GM12878 (cell line): ENCODE results near the gene SPATA25.

Experiments used
- POLR2A ChIP-seq: IDR thresholded peaks from 2 replicates; pipeline ENCODE4 v1.6.1; 2011; ENCODE audit warnings: low read depth, mild to moderate bottlenecking, low read length
- SP1 ChIP-seq: IDR thresholded peaks from one replicate; pipeline ENCODE4 v1.6.1; 2011; ENCODE audit warnings: low read depth, low read length
- TF ChIP-seq, protein P1 (sequence below): fragments of 450-650 bp; formaldehyde crosslinking; IDR thresholded peaks from 2 replicates; pipeline ENCODE4 v1.5.0; 2022; ENCODE audit warnings: mild to moderate bottlenecking, missing genetic modification characterization

DNA sequence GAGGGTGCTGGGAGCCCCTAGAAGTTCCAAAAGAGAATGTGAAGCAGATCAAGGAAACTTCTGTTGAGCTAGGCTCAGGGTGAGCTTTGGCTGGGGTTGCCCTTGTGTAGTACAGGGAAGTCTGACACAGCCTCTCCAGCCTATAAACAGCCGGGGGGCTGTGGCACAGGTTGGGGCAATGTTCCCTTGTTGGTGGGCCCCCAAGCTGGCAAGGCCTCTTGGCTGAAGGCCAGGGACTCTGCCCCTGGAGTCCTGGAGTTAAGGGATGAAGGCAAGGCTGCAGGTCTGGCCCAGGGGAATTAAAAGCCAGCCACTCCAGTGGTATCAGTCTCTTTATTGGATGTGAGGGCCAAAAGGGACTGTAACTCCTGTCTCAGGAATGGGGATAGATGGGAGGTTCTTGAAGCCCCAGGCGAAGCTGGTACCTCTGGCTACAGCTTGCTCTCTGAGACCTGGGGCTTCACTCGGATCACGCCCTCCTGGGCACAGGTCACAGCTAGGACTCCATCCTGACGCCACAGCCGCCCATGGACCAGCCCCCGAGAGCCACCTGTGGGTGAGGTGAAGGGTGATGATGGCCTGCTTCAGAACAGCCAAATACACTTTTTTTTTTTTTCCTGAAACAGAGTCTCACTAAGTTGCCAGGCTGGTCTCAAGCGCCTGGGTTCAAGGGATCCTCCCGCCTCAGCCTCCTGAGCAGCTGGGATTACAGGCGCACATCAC lies 45.9 kb downstream of the SPATA25 start:
- TF ChIP-seq POLR2A (no peak), SP1 (no peak)
- TF ChIP-seq, protein P1, sequence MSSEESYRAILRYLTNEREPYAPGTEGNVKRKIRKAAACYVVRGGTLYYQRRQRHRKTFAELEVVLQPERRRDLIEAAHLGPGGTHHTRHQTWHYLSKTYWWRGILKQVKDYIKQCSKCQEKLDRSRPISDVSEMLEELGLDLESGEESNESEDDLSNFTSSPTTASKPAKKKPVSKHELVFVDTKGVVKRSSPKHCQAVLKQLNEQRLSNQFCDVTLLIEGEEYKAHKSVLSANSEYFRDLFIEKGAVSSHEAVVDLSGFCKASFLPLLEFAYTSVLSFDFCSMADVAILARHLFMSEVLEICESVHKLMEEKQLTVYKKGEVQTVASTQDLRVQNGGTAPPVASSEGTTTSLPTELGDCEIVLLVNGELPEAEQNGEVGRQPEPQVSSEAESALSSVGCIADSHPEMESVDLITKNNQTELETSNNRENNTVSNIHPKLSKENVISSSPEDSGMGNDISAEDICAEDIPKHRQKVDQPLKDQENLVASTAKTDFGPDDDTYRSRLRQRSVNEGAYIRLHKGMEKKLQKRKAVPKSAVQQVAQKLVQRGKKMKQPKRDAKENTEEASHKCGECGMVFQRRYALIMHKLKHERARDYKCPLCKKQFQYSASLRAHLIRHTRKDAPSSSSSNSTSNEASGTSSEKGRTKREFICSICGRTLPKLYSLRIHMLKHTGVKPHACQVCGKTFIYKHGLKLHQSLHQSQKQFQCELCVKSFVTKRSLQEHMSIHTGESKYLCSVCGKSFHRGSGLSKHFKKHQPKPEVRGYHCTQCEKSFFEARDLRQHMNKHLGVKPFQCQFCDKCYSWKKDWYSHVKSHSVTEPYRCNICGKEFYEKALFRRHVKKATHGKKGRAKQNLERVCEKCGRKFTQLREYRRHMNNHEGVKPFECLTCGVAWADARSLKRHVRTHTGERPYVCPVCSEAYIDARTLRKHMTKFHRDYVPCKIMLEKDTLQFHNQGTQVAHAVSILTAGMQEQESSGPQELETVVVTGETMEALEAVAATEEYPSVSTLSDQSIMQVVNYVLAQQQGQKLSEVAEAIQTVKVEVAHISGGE (CRISPR knock-in tag) = no peak
